Measurements from ENCODE around the gene SERTAD1. TPM values are rescaled to one million over a fixed set of nuclear protein-coding genes. Genes with fewer than 3 reads are reported as not detected.
"Not testable (repeated sequence)": the region's sequence is repeated elsewhere in the genome, so short reads cannot be mapped to it uniquely, and the experiment has no call there.

SERTAD1 gene
- total RNA-seq, 1 donor from 2014 or later: 2.4 TPM

GRCh38 chr19:40411958-40412499 lies 13.8 kb downstream of the SERTAD1 start:
- H3K4me1 ChIP-seq: peaks cover 16% of the 10 kb centered on the region
- H3F3A ChIP-seq (ENCODE audit: low read depth): peaks cover 7% of the 10 kb centered on the region
- Mint-ChIP-seq H3K4me1 (peaks cover 27% of the 10 kb centered on the region), H3K27ac (peak overlapping the region; percentile 84), H3K9me3 (no peaks in the 10 kb centered on the region), H3K27me3 (ENCODE audit: insufficient read depth, low read depth) (no peaks in the 10 kb centered on the region), H3K4me3 (no peak overlapping the region), H3K36me3 (no peaks in the 10 kb centered on the region)
- H3K4me3 ChIP-seq: no peak overlapping the region
- no peak for TF ChIP-seq CTCF (IDR thresholded peaks at IDR 0.05)
- TF ChIP-seq EZH2 (IDR thresholded peaks at IDR 0.05): no peak
- no peak for TF ChIP-seq EZH2phosphoT487 (IDR thresholded peaks at IDR 0.05)
- H3K4me2 ChIP-seq: no peak overlapping the region
- H2AFZ ChIP-seq (replicated peaks): no peak overlapping the region
- H4K20me1 ChIP-seq (ENCODE audit: low read depth): no peaks in the 10 kb centered on the region
- no peaks in the 10 kb centered on the region for H3K27me3 ChIP-seq
- no peak for DNase-seq (ENCODE audit: low spot score)
- H3K9me3 ChIP-seq (ENCODE audit: low read depth): no peaks in the 10 kb centered on the region
- H3K79me2 ChIP-seq (ENCODE audit: low read depth): no peaks in the 10 kb centered on the region
- H3K36me3 ChIP-seq: no peaks in the 10 kb centered on the region
- no peak overlapping the region for H3K27ac ChIP-seq
- no peak overlapping the region for H3K9ac ChIP-seq

GRCh38 chr19:40411125-40411842 lies 14.5 kb downstream of the SERTAD1 start:
- no peaks in the 10 kb centered on the region for H3K27me3 ChIP-seq
- no peaks in the 10 kb centered on the region for H3K36me3 Mint-ChIP-seq
- no peak overlapping the region for H3K27ac ChIP-seq
- no peak overlapping the region for H3K27ac Mint-ChIP-seq
- peaks cover 15% of the 10 kb centered on the region for H3K4me1 ChIP-seq
- no peak for DNase-seq (ENCODE audit: low spot score)
- no peaks in the 10 kb centered on the region for H3K27me3 Mint-ChIP-seq (ENCODE audit: insufficient read depth, low read depth)
- H3K4me2 ChIP-seq: no peak overlapping the region
- H3K9me3 Mint-ChIP-seq: no peaks in the 10 kb centered on the region
- no peak overlapping the region for H3K4me3 Mint-ChIP-seq
- H3K4me3 ChIP-seq: no peak overlapping the region
- peaks cover 7% of the 10 kb centered on the region for H3F3A ChIP-seq (ENCODE audit: low read depth)
- no peak for TF ChIP-seq EZH2 (IDR thresholded peaks at IDR 0.05)
- TF ChIP-seq CTCF (IDR thresholded peaks at IDR 0.05): no peak
- no peak for TF ChIP-seq EZH2phosphoT487 (IDR thresholded peaks at IDR 0.05)
- no peak overlapping the region for H3K9ac ChIP-seq
- H2AFZ ChIP-seq (replicated peaks): no peak overlapping the region
- H4K20me1 ChIP-seq (ENCODE audit: low read depth): no peaks in the 10 kb centered on the region
- no peaks in the 10 kb centered on the region for H3K36me3 ChIP-seq
- no peaks in the 10 kb centered on the region for H3K9me3 ChIP-seq (ENCODE audit: low read depth)
- no peaks in the 10 kb centered on the region for H3K79me2 ChIP-seq (ENCODE audit: low read depth)
- peaks cover 24% of the 10 kb centered on the region for H3K4me1 Mint-ChIP-seq

- H3K4me3 Mint-ChIP-seq: peak overlapping the region; percentile 33
- no peak overlapping the region for H3K4me3 ChIP-seq
- no peak overlapping the region for H3K9ac ChIP-seq
- H3K4me1 Mint-ChIP-seq: peaks cover 24% of the 10 kb centered on the region
- TF ChIP-seq EZH2 (IDR thresholded peaks at IDR 0.05): no peak
- TF ChIP-seq EZH2phosphoT487 (IDR thresholded peaks at IDR 0.05): no peak
- H3K36me3 Mint-ChIP-seq: no peaks in the 10 kb centered on the region
- H3K27me3 ChIP-seq: no peaks in the 10 kb centered on the region
- peaks cover 3% of the 10 kb centered on the region for H3K27me3 Mint-ChIP-seq (ENCODE audit: insufficient read depth, low read depth)
- H3K27ac Mint-ChIP-seq: no peak overlapping the region
- H3F3A ChIP-seq (ENCODE audit: low read depth): peaks cover 10% of the 10 kb centered on the region
- H3K27ac ChIP-seq: no peak overlapping the region
- no peaks in the 10 kb centered on the region for H3K9me3 ChIP-seq (ENCODE audit: low read depth)
- H2AFZ ChIP-seq (replicated peaks): no peak overlapping the region
- no peaks in the 10 kb centered on the region for H3K36me3 ChIP-seq
- H4K20me1 ChIP-seq (ENCODE audit: low read depth): no peaks in the 10 kb centered on the region
- peaks cover 15% of the 10 kb centered on the region for H3K4me1 ChIP-seq
- H3K9me3 Mint-ChIP-seq: no peaks in the 10 kb centered on the region
- H3K79me2 ChIP-seq (ENCODE audit: low read depth): no peaks in the 10 kb centered on the region
- DNase-seq (ENCODE audit: low spot score): peak; percentile 73
- no peak overlapping the region for H3K4me2 ChIP-seq
Observed at GRCh38 chr19:40410030-40410389, 15.8 kb downstream of the SERTAD1 start.

GRCh38 chr19:40408598-40408925 lies 17.2 kb downstream of the SERTAD1 start:
- H3K9me3 Mint-ChIP-seq; H3K4me2 ChIP-seq; H2AFZ ChIP-seq (replicated peaks); H3K36me3 ChIP-seq; DNase-seq (ENCODE audit: low spot score); H4K20me1 ChIP-seq (ENCODE audit: low read depth); H3K4me3 Mint-ChIP-seq; H3K79me2 ChIP-seq (ENCODE audit: low read depth); H3K4me3 ChIP-seq; H3K27ac ChIP-seq; H3K27ac Mint-ChIP-seq; H3K36me3 Mint-ChIP-seq; H3K9ac ChIP-seq; H3K27me3 Mint-ChIP-seq (ENCODE audit: insufficient read depth, low read depth); H3K9me3 ChIP-seq (ENCODE audit: low read depth); H3K27me3 ChIP-seq: not testable (repeated sequence)
- H3K4me1 Mint-ChIP-seq: peaks cover 23% of the 10 kb centered on the region
- Histone ChIP-seq H3F3A (ENCODE audit: low read depth) (peaks cover 22% of the 10 kb centered on the region), H3K4me1 (peaks cover 16% of the 10 kb centered on the region)

Data from neural progenitor cell (in vitro differentiated cells).